GM21619 (cell line): ENCODE data around the gene CDHR1.

ENCODE experiments used
- ATAC-seq: cut with Tn5 transposase; IDR thresholded peaks from one replicate; pipeline ENCODE4 v1.9.1; 2021; ENCODE audit not compliant: unreplicated experiment

Gene CDHR1

GRCh38 chr10:84257343-84258020 is 63.1 kb downstream of the CDHR1 start:
- ATAC-seq: no peak

GRCh38 chr10:84258034-84258695 is 63.8 kb downstream of the CDHR1 start:
- ATAC-seq: no peak

DNA sequence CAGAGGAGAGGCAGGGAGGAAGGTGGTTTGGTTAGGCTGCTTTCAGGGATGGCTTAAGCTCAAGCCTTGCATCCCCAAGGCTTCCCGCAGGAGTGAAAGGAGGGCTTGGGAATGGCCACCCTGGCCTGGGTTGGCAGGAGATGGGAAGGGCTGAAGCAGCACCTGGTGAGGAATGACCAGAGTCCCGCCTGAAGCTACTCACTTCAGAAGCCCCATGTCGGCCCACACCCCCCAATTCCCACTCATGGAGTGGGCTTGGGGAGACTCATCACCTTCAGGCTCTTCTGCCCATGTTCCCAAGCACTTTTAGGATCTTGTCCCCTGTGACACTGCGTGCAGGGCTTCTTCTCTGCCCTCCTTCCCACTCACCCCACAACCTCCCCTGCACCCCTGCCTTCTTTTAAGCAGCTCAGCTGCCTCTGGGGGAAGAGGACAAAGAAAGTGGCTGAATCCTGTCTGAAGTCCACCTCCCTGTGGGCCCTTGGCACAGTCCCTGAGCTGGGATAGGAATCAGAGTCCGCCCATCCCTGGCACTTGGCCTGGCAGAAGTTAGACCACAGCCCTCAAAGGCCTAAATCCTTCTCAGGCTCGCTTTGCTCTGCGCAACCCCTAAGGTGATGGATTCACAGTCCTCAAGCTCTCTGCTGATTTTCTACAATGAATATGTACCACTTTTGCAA is 67.0 kb downstream of the CDHR1 start:
- no peak for ATAC-seq

- no peak for ATAC-seq
These were observed 68.0 kb downstream of the CDHR1 start for GRCh38 chr10:84262190-84262956.

DNA sequence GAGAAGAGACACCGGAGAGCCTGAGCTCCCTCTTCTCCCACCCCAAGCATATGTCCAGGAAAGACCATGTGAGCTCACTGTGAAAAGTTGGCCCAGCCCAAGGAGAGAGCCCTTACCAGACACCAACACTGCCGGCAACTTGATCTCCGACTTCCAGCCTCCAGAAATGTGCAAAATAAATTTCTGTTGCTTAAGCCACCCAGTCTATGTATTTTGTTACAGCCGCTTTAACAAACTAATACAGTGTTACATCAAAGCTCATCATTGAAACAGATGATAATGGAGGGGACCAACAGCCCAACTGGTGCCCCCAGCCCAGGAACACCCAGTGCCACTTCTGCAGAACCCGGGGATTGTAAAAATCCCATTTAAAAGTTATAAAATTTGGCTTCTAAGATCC is 69.4 kb downstream of the CDHR1 start:
- no peak for ATAC-seq

GRCh38 chr10:84264611-84265141 is 70.3 kb downstream of the CDHR1 start:
- peak; percentile 94 for ATAC-seq

GRCh38 chr10:84265418-84265817 is 71.1 kb downstream of the CDHR1 start:
- no peak for ATAC-seq

DNA sequence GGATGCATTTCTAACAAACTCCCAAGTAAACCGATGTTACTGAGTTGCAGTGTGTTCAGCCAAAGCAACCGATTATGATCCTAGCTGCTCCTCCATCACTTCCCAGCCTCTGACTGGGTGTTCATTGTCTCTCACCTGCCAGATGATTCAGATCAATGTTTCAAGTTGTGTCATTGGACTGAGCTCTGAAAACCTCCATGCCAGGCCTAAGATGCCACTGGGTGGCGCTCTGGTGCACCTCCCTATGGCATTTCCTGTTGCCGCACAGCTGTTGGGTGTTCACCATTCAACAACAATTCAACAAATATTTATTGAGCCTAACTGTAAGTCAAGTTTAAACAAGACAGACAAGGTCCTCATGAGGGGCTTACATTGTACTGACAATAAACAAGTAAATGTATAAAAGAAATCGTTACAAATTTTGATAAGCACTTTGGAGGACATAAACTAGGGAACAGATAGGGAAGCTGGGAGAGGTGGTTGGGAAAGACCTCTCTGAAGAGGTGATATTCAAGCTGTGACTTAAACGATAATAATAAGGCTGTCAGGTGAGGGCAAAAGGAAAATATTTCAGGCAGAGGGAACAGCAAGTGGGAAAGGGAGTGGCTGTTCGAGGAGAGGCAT is 73.3 kb downstream of the CDHR1 start:
- peak; percentile 58 for ATAC-seq

DNA sequence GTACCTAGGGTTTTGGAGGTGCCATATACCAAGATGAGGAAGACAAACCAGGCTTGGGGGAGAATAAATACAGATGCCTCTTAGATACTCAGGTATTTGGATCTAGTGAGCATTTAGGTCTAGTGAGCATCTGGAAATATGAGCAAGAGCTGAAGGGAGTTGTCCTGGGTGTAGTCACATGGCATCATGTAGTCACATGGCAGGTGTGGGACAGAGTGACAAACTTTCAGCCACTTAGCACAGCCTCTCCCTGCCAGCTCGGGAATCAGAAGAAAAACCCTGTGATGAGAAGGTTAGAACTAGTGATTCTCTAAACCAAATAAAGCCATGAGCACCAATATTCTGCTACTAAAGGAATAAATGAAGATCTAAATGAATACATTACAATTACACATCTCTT is 74.8 kb downstream of the CDHR1 start:
- ATAC-seq: no peak
